Activated CD4-positive, alpha-beta memory T cell treated with anti-CD3 and anti-CD28 coated beads, Interleukin-2, amount 10 ng/mL, durations not matched to agents 7 days and 5 days (primary cell): ENCODE results near the gene WDR3. TPM values are rescaled to one million over a fixed set of nuclear protein-coding genes. Genes with fewer than 3 reads are reported as not detected.
"Not testable (repeated sequence)": the region's sequence is repeated elsewhere in the genome, so short reads cannot be mapped to it uniquely, and the experiment has no call there.

Experiments
- CTCF ChIA-PET: fragments of 350-600 bp; sonication (Branson Sonifier 250); formaldehyde crosslinking; loops from one replicate; lab custom pipeline; 2021; ENCODE audit warnings: antibody characterized with exemption, inconsistent platforms; lab: Charles Lee
- POLR2A ChIA-PET: fragments of 350-600 bp; sonication (Branson Sonifier 250); formaldehyde crosslinking; loops from one replicate; lab custom pipeline; 2021; ENCODE audit warnings: antibody characterized with exemption; lab: Charles Lee
- DNase-seq: peaks from one replicate; pipeline ENCODE4 v3.0.0-alpha.2; 2020
- H3K27ac Mint-ChIP-seq: one replicate; pipeline ENCODE4 v1.8.0; 2021; ENCODE audit warnings: mild to moderate bottlenecking, mixed read lengths
- H3K27me3 Mint-ChIP-seq: one replicate; pipeline ENCODE4 v1.8.0; 2021; ENCODE audit warnings: mixed read lengths
- H3K36me3 Mint-ChIP-seq: one replicate; pipeline ENCODE4 v1.8.0; 2021; ENCODE audit warnings: low read depth, mixed read lengths
- H3K4me1 Mint-ChIP-seq: one replicate; pipeline ENCODE4 v1.8.0; 2021; ENCODE audit warnings: mixed read lengths
- H3K4me3 Mint-ChIP-seq: one replicate; pipeline ENCODE4 v1.8.0; 2021; ENCODE audit warnings: mild to moderate bottlenecking, mixed read lengths
- H3K9me3 Mint-ChIP-seq: one replicate; pipeline ENCODE4 v1.8.0; 2021; ENCODE audit warnings: mixed read lengths
- total RNA-seq, 2 experiments: library from RNA; stranded (reverse); gene quantifications; one replicate each; pipeline ENCODE4 v1.2.3, GENCODE V29; 2021

Gene WDR3
- total RNA-seq, 2 experiments from 2014 or later = 19.6 to 20.2 TPM

DNA sequence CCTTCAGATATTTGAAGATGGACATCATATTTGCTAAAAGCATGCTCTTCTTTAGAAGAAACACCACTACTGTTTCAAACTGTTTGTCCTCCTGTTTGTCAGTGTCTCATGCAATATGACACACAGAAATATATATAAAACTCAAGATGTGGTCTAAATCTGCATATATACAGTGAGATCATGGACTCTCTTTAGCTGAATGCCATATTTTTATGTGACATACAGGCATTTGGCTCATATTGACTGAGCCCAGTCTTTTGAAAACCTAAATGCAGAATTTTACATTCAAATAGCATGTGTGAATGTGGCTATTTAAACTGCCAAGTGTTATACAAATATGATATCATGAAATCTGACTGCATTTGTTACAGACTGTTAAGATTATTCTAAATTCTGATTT is 18.5 kb upstream of the WDR3 start:
- Mint-ChIP-seq H3K9me3 (no peaks in the 10 kb centered on the region), H3K27me3 (no peaks in the 10 kb centered on the region), H3K36me3 (peaks cover 53% of the 10 kb centered on the region), H3K4me1 (peaks cover 3% of the 10 kb centered on the region), H3K27ac (no peak overlapping the region), H3K4me3 (no peak overlapping the region)
- POLR2A ChIA-PET = no interaction called here
- no peak for DNase-seq
- CTCF ChIA-PET = interaction anchor here (7.6 kb wide), 1 partner anchor 15 kb away, joined by 54 read pairs; no protein-coding TSS in a partner anchor

DNA sequence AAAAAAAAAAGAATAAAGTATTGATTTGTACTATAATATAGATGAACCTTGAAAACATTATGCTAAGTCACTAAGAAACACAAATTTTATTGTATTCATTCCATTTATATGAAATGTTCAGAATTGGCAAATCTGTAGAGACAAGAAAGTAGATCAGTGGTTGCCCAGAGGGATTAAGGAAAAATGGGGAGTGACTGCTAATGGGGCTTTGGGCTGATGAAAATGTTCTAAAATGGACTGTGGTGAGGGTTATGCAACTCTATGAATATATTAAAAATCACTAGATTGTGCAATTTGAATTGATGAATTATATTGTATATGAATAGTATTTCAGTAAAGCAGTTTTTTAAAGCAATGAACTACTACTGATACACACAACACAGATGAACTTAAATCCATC is 10.2 kb upstream of the WDR3 start:
- Mint-ChIP-seq H3K27me3 (no peaks in the 10 kb centered on the region), H3K27ac (no peak overlapping the region), H3K4me1 (no peaks in the 10 kb centered on the region), H3K36me3 (peaks cover 32% of the 10 kb centered on the region), H3K9me3 (no peaks in the 10 kb centered on the region), H3K4me3 (no peak overlapping the region)
- DNase-seq = no peak
- ChIA-PET CTCF (interaction anchor here (1.2 to 1.4 kb wide), 2 partner anchors 9 to 24 kb away, joined by 3 to 5 read pairs; partner anchors contain the start of genes GDAP2 and WDR3), POLR2A (no interaction called here)

DNA sequence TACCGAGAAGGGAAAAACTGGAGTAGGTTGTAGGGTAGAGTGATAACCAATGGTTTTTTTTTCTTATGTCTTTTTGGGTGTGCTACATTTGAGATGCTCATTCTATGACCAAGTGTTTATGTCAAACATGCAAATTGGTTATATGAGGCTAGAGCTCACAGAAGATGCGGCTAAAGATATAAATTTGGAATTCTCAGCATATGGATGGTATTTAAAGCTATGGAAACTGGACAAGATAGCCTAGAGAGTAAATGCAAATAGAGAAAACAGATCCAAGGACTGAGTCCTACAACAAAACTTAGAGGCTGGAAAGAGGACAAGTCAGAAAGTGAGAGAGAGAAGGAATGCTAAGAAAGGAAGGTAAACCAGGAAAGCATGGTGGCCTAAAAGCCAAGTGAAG is 7.5 kb upstream of the WDR3 start:
- H3K4me3 Mint-ChIP-seq = no peak overlapping the region
- peaks cover 12% of the 10 kb centered on the region for H3K36me3 Mint-ChIP-seq
- H3K27ac Mint-ChIP-seq = no peak overlapping the region
- H3K4me1 Mint-ChIP-seq = peaks cover under 1% of the 10 kb centered on the region
- POLR2A ChIA-PET = no interaction called here
- DNase-seq = no peak
- H3K9me3 Mint-ChIP-seq = no peaks in the 10 kb centered on the region
- H3K27me3 Mint-ChIP-seq = no peaks in the 10 kb centered on the region
- CTCF ChIA-PET = no interaction called here

DNA sequence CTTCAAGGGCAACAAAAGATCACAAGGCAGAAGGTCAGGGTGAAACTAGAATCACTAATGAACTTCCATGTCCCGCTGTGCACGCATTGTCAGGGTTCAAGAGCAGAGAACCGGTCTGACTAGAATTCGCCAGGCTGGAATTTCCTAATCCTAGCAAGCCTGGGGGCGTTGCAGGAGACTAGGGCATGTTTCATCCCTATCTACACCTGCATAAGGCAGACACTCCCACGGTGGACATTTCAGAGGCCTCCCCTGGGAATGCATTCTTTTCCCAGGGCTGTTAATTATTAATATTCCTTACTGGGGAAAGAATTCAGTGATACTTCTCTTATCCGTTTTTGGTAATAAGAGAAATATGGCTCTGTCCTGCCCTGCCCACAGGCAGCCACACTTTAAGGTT is 6.8 kb upstream of the WDR3 start:
- H3K9me3 Mint-ChIP-seq, H3K4me3 Mint-ChIP-seq, CTCF ChIA-PET, DNase-seq, H3K27ac Mint-ChIP-seq, H3K36me3 Mint-ChIP-seq, H3K4me1 Mint-ChIP-seq, POLR2A ChIA-PET, H3K27me3 Mint-ChIP-seq: not testable (repeated sequence)

DNA sequence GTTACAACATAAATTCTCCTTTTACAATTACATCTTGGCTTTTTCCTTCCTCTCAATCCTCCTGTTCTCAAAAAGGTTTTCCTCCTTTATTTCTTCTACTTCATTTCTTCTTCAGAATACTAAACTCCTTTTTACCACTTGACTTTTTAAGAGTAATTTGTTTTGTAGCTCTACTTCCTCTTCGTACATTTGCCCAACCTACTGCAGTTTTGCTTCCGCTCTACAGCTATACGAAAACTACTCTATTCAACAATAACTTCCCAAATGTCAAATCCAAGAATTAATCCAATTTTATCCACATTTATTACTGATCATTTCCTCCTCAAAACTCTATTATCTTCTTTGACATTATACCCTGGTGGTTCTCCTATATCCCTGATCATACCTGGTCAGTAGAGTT is 3.6 kb upstream of the WDR3 start:
- H3K4me3 Mint-ChIP-seq = no peak overlapping the region
- peaks cover 30% of the 10 kb centered on the region for H3K4me1 Mint-ChIP-seq
- CTCF ChIA-PET = interaction anchor here (1.0 kb wide), 1 partner anchor 417 kb away, joined by 4 read pairs; no protein-coding TSS in a partner anchor
- H3K9me3 Mint-ChIP-seq = no peaks in the 10 kb centered on the region
- no peaks in the 10 kb centered on the region for H3K27me3 Mint-ChIP-seq
- peaks cover 8% of the 10 kb centered on the region for H3K36me3 Mint-ChIP-seq
- no peak for DNase-seq
- POLR2A ChIA-PET = no interaction called here
- no peak overlapping the region for H3K27ac Mint-ChIP-seq

DNA sequence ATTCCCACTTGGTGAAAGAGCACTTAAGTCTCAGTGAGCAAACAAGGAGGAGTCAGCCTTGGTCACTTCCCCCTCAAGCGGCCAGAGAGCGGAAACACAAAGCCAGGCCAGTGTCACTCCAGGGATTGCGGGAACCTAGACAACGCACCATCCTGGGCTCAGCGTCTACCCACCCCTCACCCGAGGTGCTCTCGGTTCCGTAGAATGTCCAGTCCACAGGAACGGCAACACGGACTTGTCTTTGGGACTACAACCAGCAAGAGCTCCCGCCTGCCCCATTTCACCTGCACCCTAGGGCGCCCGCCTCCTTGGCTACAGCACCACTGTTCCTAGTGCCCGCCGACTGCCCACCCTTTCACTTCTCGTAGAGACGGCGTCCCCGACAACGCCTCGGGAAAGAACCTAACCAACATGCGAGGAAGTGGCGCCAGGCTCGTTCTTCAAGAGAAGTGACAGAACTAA is 627 bp upstream of the WDR3 start:
- peaks cover 53% of the 10 kb centered on the region for H3K4me1 Mint-ChIP-seq
- H3K36me3 Mint-ChIP-seq = peaks cover 16% of the 10 kb centered on the region
- no peaks in the 10 kb centered on the region for H3K9me3 Mint-ChIP-seq

DNA sequence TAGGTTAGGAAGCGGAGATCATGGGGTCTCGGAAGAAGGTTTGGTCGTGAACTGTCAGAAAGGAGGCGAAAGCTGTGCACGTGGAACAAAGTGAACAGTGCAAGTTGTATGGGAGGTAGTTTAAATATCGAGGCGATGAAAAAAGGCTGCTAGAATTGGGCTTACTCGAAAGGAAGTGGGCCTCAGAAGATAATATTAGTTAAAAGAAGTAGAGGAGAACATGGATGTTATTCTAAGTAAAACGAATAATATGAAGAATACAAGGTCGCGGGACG is 571 bp downstream of the WDR3 start:
- ChIA-PET POLR2A (interaction anchor here (0.8 to 1.9 kb wide), 4 partner anchors 10 to 1211 kb away, joined by 3 to 5 read pairs (median 4); partner anchors contain the start of genes MAN1A2, TTF2 and WARS2), CTCF (interaction anchor here (2.7 kb wide), 1 partner anchor 395 kb away, joined by 7 read pairs; no protein-coding TSS in a partner anchor)
- Mint-ChIP-seq H3K4me1 (peaks cover 57% of the 10 kb centered on the region), H3K9me3 (no peaks in the 10 kb centered on the region), H3K36me3 (peaks cover 24% of the 10 kb centered on the region), H3K27me3 (no peaks in the 10 kb centered on the region), H3K4me3 (peak overlapping the region; percentile 93), H3K27ac (peak overlapping the region; percentile 83)
- DNase-seq = no peak

More for the DNA sequence above, 627 bp upstream of the WDR3 start:
- DNase-seq = peak; percentile 56
- peak overlapping the region; percentile 93 for H3K4me3 Mint-ChIP-seq
- no peaks in the 10 kb centered on the region for H3K27me3 Mint-ChIP-seq
- CTCF ChIA-PET = interaction anchor here (0.7 to 2.7 kb wide), 6 partner anchors 9 to 394 kb away, joined by 3 to 15 read pairs (median 4); no protein-coding TSS in a partner anchor
- POLR2A ChIA-PET = interaction anchor here (0.8 to 1.7 kb wide), 13 partner anchors 9 to 869 kb away, joined by 3 to 5 read pairs (median 3); partner anchors contain the start of genes MAN1A2 and TTF2
- H3K27ac Mint-ChIP-seq = peak overlapping the region; percentile 83

DNA sequence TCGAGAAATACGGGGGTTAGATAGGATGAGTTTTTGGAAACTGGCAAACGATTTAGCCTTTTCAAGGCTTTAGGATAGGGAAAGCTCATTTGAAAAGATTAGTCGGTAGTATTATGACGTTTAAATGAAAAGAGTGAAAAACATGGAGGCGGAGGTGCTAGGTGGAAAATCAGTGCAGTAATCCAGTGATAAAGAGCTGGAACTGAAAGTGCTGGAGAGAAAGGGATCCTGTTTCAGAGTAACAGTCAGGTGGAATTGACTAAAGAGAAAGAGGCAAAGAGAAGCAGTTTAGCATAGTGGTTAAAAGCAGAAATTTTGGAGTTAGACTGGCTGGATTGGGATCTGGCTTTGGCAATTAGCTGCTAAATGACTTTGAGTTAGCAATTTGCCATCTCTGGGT is 945 bp downstream of the WDR3 start:
- Mint-ChIP-seq H3K27ac (peak overlapping the region; percentile 83), H3K4me1 (peaks cover 57% of the 10 kb centered on the region), H3K36me3 (peaks cover 24% of the 10 kb centered on the region), H3K4me3 (peak overlapping the region; percentile 93), H3K9me3 (no peaks in the 10 kb centered on the region), H3K27me3 (no peaks in the 10 kb centered on the region)
- CTCF ChIA-PET = interaction anchor here (2.7 kb wide), 1 partner anchor 395 kb away, joined by 7 read pairs; no protein-coding TSS in a partner anchor
- POLR2A ChIA-PET = interaction anchor here (1.9 kb wide), 1 partner anchor 9 kb away, joined by 5 read pairs; no protein-coding TSS in a partner anchor
- no peak for DNase-seq

DNA sequence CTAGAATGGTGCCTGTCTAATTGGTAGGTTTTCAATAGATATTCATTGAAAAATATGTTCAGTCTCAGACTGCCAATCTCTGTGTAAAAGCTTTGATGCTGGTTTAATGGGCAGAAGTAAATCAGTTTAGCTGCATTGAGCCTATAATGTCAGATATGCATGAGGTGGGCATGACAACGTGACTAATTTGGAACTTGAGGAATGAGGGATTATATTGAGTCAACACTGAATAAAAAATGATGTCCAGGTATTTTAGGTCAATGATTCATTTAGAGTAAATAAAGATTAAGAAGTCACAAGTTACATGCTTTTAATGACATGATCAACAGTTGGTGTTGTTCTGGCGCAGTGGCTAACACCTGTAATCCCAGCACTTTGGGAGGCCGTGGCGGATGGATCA is 3.0 kb downstream of the WDR3 start:
- no peaks in the 10 kb centered on the region for H3K27me3 Mint-ChIP-seq
- no peak overlapping the region for H3K4me3 Mint-ChIP-seq
- no peak for DNase-seq
- peaks cover 52% of the 10 kb centered on the region for H3K4me1 Mint-ChIP-seq
- H3K27ac Mint-ChIP-seq = no peak overlapping the region
- H3K9me3 Mint-ChIP-seq = no peaks in the 10 kb centered on the region
- ChIA-PET POLR2A (no interaction called here), CTCF (interaction anchor here (1.2 kb wide), 1 partner anchor 9 kb away, joined by 3 read pairs; no protein-coding TSS in a partner anchor)
- peaks cover 24% of the 10 kb centered on the region for H3K36me3 Mint-ChIP-seq

DNA sequence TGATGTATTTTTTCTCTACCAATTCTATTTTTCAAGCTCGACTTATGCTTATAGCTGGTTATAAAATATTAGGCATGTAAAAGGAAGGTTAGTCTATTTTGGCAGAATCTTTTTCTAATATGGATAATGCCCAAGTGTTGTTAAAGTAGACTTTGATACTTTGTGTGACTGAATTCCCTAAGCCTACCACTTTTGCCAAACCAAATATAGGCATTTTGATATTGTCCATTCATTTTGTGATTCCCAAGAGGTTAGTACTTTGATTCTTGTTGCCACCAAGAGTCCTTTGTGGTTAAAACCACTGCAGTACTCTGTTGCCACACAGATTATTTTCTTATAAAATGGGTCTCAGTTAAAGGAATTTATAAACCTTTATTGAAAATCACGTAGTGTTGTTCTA is 4.2 kb downstream of the WDR3 start:
- H3K27ac Mint-ChIP-seq = no peak overlapping the region
- H3K36me3 Mint-ChIP-seq = peaks cover 24% of the 10 kb centered on the region
- DNase-seq = no peak
- no peak overlapping the region for H3K4me3 Mint-ChIP-seq
- ChIA-PET POLR2A (no interaction called here), CTCF (no interaction called here)
- no peaks in the 10 kb centered on the region for H3K27me3 Mint-ChIP-seq
- H3K9me3 Mint-ChIP-seq = no peaks in the 10 kb centered on the region
- H3K4me1 Mint-ChIP-seq = peaks cover 43% of the 10 kb centered on the region

DNA sequence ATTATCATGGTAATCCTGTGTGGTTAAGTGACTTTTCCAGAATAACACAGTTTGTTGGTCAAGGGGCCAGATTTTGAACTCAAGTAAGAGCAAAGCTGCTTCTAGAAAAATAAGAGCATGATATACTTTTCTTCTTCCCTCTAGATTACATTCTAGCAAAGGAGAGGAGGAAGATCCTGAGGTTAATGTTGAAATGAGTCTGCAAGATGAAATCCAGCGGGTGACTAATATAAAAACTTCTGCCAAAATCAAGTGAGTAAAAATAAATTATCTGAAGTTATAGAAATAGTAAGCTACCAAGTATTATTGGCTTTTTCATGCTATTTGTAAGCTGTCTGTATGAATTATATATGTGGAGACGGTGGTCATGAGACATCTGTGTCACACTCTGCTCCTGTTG is 12.8 kb downstream of the WDR3 start:
- CTCF ChIA-PET = interaction anchor here (1.0 to 1.8 kb wide), 2 partner anchors 9 to 46 kb away, joined by 3 to 5 read pairs; no protein-coding TSS in a partner anchor

DNA sequence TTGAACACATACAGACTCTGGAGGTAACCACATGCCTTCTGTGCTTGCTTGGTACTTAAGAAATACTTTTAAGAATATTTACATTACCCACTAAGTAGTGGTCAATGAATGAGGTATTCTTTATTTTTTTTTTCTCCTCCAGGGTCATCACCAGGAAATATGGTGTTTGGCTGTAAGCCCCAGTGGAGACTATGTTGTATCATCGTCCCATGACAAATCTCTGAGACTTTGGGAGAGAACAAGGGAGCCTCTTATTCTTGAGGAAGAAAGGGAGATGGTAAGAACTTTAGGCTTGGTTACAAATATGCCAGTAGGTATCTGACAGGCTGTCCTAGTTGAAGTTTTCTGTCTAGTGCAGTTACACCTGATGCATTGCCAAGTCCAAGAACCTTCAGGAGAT is 22.8 kb downstream of the WDR3 start:
- Mint-ChIP-seq H3K4me1 (no peaks in the 10 kb centered on the region), H3K36me3 (peaks cover 46% of the 10 kb centered on the region), H3K9me3 (no peaks in the 10 kb centered on the region), H3K4me3 (no peak overlapping the region), H3K27ac (no peak overlapping the region), H3K27me3 (no peaks in the 10 kb centered on the region)
- POLR2A ChIA-PET = no interaction called here
- CTCF ChIA-PET = no interaction called here
- DNase-seq = no peak

More for the DNA sequence above, 12.8 kb downstream of the WDR3 start:
- no peaks in the 10 kb centered on the region for H3K9me3 Mint-ChIP-seq
- POLR2A ChIA-PET = no interaction called here
- H3K27ac Mint-ChIP-seq = no peak overlapping the region
- peaks cover 50% of the 10 kb centered on the region for H3K36me3 Mint-ChIP-seq
- DNase-seq = no peak
- no peaks in the 10 kb centered on the region for H3K27me3 Mint-ChIP-seq
- H3K4me3 Mint-ChIP-seq = no peak overlapping the region
- no peaks in the 10 kb centered on the region for H3K4me1 Mint-ChIP-seq

DNA sequence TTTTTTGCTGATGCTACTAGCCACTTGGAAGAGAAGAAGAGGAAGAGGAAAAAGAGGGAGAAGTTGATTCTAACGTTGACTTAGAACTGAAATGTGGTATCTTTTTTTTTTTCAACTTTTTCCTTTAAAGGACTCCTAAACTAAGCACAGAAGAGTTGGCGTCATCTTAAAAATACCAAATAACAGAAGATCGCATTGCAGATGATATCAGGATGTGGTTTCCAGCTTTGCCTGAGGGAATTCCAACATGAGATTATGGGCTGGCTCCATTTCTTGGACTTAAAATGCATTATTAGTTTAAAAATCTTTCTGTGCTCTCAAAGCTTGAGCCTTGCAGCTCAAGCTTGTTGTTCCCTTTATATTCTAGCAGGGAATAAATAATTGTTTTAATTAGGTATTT is 29.8 kb downstream of the WDR3 start:
- no peaks in the 10 kb centered on the region for H3K4me1 Mint-ChIP-seq
- H3K27ac Mint-ChIP-seq = no peak overlapping the region
- CTCF ChIA-PET = no interaction called here

More for the DNA sequence above, 29.8 kb downstream of the WDR3 start:
- peaks cover 39% of the 10 kb centered on the region for H3K36me3 Mint-ChIP-seq
- POLR2A ChIA-PET = no interaction called here
- no peak overlapping the region for H3K4me3 Mint-ChIP-seq
- H3K27me3 Mint-ChIP-seq = no peaks in the 10 kb centered on the region
- no peaks in the 10 kb centered on the region for H3K9me3 Mint-ChIP-seq
- no peak for DNase-seq
